Stimulated activated CD8-positive, alpha-beta memory T cell treated with anti-CD3 and anti-CD28 coated beads, Interleukin-15, amount 100 ng/mL, for 1 hour (primary cell): ENCODE measurements around the gene NINL.

Experiments
- DNase-seq: peaks from one replicate; pipeline ENCODE4 v3.0.0-alpha.2; 2020; ENCODE audit warnings: low read depth

NINL gene

GRCh38 chr20:25407311-25408169, 177.8 kb downstream of the NINL start, which contains the start of gene GINS1:
TSS of gene GINS1 (plus strand) at chr20:25407673. CDS start at chr20:25407821, 148 bp downstream.
- DNase-seq, result peak; percentile 48
